Upper lobe of left lung (tissue), 6 donors: ENCODE measurements around the gene SPATA19. TPM values are rescaled to one million over a fixed set of nuclear protein-coding genes. Genes with fewer than 3 reads are reported as not detected.
A peak's percentile ranks its signal among the peaks of the same experiment; 100 is the strongest.

ENCODE experiments used
- ATAC-seq, 2 donors: fragments of 200-7000 bp; cut with Tn5 transposase; one replicate each; pipeline ENCODE4 v1.9.1; 2022; ENCODE audit warnings: mild to moderate bottlenecking in 2 of 2, moderate library complexity in 2 of 2; ENCODE audit not compliant: low FRiP score in 2 of 2
- DNase-seq, 2 donors: peaks; one replicate each; pipeline ENCODE4 v3.0.0-alpha.2; 2019 to 2020
- H3K27ac ChIP-seq, 4 donors: fragments of 200-600 bp; sonication (generic); one replicate each; pipeline ENCODE4 v1.5.1; 2016 to 2019
- H3K27me3 ChIP-seq, 4 donors: fragments of 200-600 bp; sonication (generic); one replicate each; pipeline ENCODE4 v1.5.1; 2017 to 2019
- H3K36me3 ChIP-seq, 4 donors: fragments of 200-600 bp; sonication (generic); one replicate each; pipeline ENCODE4 v1.5.1; 2016 to 2019
- H3K4me1 ChIP-seq, 4 donors: fragments of 200-600 bp; sonication (generic); one replicate each; pipeline ENCODE4 v1.5.1; 2018 to 2019
- H3K4me3 ChIP-seq, 4 donors: fragments of 200-600 bp; sonication (generic); one replicate each; pipeline ENCODE4 v1.5.1; 2017 to 2019; ENCODE audit warnings: mild to moderate bottlenecking in 2 of 4, moderate library complexity in 1 of 4
- H3K9me3 ChIP-seq, 4 donors: fragments of 200-600 bp; sonication (generic); one replicate each; pipeline ENCODE4 v1.5.1; 2018 to 2019
- CTCF ChIP-seq, 6 experiments: fragments of 450-650 bp in 4 of 6; fragments of 200-600 bp in 2 of 6; sonication (generic) in 2 of 6; IDR thresholded peaks; one replicate each; pipeline ENCODE4 v1.5.1; 2016 to 2019; ENCODE audit warnings: antibody characterized with exemption in 6 of 6
- EP300 ChIP-seq, 4 donors: sonication (generic); formaldehyde crosslinking; IDR thresholded peaks; one replicate each; pipeline ENCODE4 v1.5.1; 2017; ENCODE audit warnings: antibody characterized with exemption in 4 of 4, control low read depth in 2 of 4
- POLR2A ChIP-seq, 4 donors: fragments of 450-650 bp; IDR thresholded peaks; one replicate each; pipeline ENCODE4 v1.5.1; 2016 to 2017; ENCODE audit warnings: antibody characterized with exemption in 4 of 4, mild to moderate bottlenecking in 2 of 4
- POLR2AphosphoS5 ChIP-seq, 2 donors: sonication (generic); formaldehyde crosslinking; IDR thresholded peaks; one replicate each; pipeline ENCODE4 v1.5.1; 2017; ENCODE audit warnings: antibody characterized with exemption in 2 of 2
- WGBS, 2 donors: methylation state at CpG; one replicate each; pipeline ENCODE4 v1.1.5; 2017 to 2018; 5-methylcytosine and 5-hydroxymethylcytosine counted together
- total RNA-seq, 6 donors: library from RNA; depleted of rRNA in 4 of 6; stranded (reverse); fragments of >200 nt in 4 of 6; gene quantifications; one replicate each; pipeline versions ENCODE4 v1.1.0 to v1.2.1, GENCODE V29; 2016 to 2021
- donor health status: DM: no; HTN: no; CAD: no; lungs with moderate emphysema.
- donor health status: DM: no; HTN: yes; CAD: no; lungs with severe emphysema.

The SPATA19 gene
- total RNA-seq, 6 donors from 2014 or later = not detected

- DNase-seq = no peak
- Histone ChIP-seq H3K9me3 (no peaks in the 10 kb centered on the region), H3K27me3 (no peaks in the 10 kb centered on the region), H3K36me3 (no peaks in the 10 kb centered on the region), H3K4me1 (peaks cover 0 to 9% (median 0%) of the 10 kb centered on the region in 4 donors), H3K4me3 (no peak overlapping the region), H3K27ac (no peak overlapping the region)
- TF ChIP-seq POLR2AphosphoS5 (IDR thresholded peaks at IDR 0.05) (no peak), CTCF (IDR thresholded peaks at IDR 0.05) (no peak), POLR2A (IDR thresholded peaks at IDR 0.05) (no peak), EP300 (IDR thresholded peaks at IDR 0.05) (no peak)
- WGBS, 2 donors = 60 to 61% methylated on average over 12 of the region's 12 CpGs
- no peak for ATAC-seq
Observed at GRCh38 chr11:133835593-133836548, 9.4 kb downstream of the SPATA19 start.

- no peaks in the 10 kb centered on the region for H3K36me3 ChIP-seq
- DNase-seq = peak in 1 of 2 donors; percentile 35
- no peaks in the 10 kb centered on the region for H3K9me3 ChIP-seq
- peak in 1 of 2 donors; percentile 63 for ATAC-seq
- H3K4me1 ChIP-seq = peaks cover 0 to 9% (median 0%) of the 10 kb centered on the region in 4 donors
- H3K4me3 ChIP-seq = no peak overlapping the region
- H3K27ac ChIP-seq = no peak overlapping the region
- no peaks in the 10 kb centered on the region for H3K27me3 ChIP-seq
- 41 to 44% methylated on average over 9 to 11 of the region's 11 CpGs for WGBS, 2 donors
- no peak for TF ChIP-seq POLR2A (IDR thresholded peaks at IDR 0.05)
- no peak for TF ChIP-seq EP300 (IDR thresholded peaks at IDR 0.05)
- no peak for TF ChIP-seq POLR2AphosphoS5 (IDR thresholded peaks at IDR 0.05)
- TF ChIP-seq CTCF (IDR thresholded peaks at IDR 0.05) = peak in 4 of 6 experiments; percentile 35 to 71 (median 63)
Observed at GRCh38 chr11:133834682-133835592, 10.4 kb downstream of the SPATA19 start.

GRCh38 chr11:133833898-133834681 lies 11.2 kb downstream of the SPATA19 start:
- H3K4me3 ChIP-seq = no peak overlapping the region
- no peaks in the 10 kb centered on the region for H3K36me3 ChIP-seq
- no peaks in the 10 kb centered on the region for H3K27me3 ChIP-seq
- 85 to 90% methylated on average over 12 to 17 of the region's 17 CpGs for WGBS, 2 donors
- peaks cover 0 to 9% (median 0%) of the 10 kb centered on the region in 4 donors for H3K4me1 ChIP-seq
- no peak for DNase-seq
- no peaks in the 10 kb centered on the region for H3K9me3 ChIP-seq
- H3K27ac ChIP-seq = no peak overlapping the region
- TF ChIP-seq POLR2AphosphoS5 (IDR thresholded peaks at IDR 0.05) (no peak), CTCF (IDR thresholded peaks at IDR 0.05) (no peak), EP300 (IDR thresholded peaks at IDR 0.05) (no peak)
- ATAC-seq = peak in 1 of 2 donors; percentile 13
